Esophagus muscularis mucosa (tissue), 4 donors: ENCODE data around the gene RNF181. TPM values are rescaled to one million over a fixed set of nuclear protein-coding genes. Genes with fewer than 3 reads are reported as not detected.

Experiments used
- DNase-seq: peaks from one replicate; pipeline ENCODE4 v3.0.0-alpha.2; 2017; ENCODE audit errors: extremely low spot score
- H3K27ac ChIP-seq, 4 donors: fragments of 200-600 bp; sonication (generic); replicated peaks in 1 of 4; 1 replicate in 3 of 4; 2 replicates in 1 of 4; pipeline ENCODE4 v1.5.1; 2016 to 2019; ENCODE audit warnings: mild to moderate bottlenecking in 1 of 4
- H3K27me3 ChIP-seq, 4 donors: fragments of 200-600 bp; sonication (generic); one replicate each; pipeline versions ENCODE4 v1.5.1 to v1.6.0; 2016 to 2019
- H3K36me3 ChIP-seq, 4 donors: fragments of 200-600 bp; sonication (generic); one replicate each; pipeline ENCODE4 v1.5.1; 2016 to 2019
- H3K4me1 ChIP-seq, 4 donors: fragments of 200-600 bp; sonication (generic); one replicate each; pipeline ENCODE4 v1.5.1; 2016 to 2019
- H3K4me3 ChIP-seq, 4 donors: fragments of 200-600 bp; sonication (generic); 1 replicate in 2 of 4; 2 replicates in 2 of 4; pipeline ENCODE4 v1.5.1; 2016 to 2019; ENCODE audit warnings: mild to moderate bottlenecking in 4 of 4, moderate library complexity in 1 of 4
- H3K9me3 ChIP-seq, 4 donors: fragments of 200-600 bp; sonication (generic); 1 replicate in 3 of 4; 2 replicates in 1 of 4; pipeline ENCODE4 v1.5.1; 2016 to 2019
- CTCF ChIP-seq, 3 experiments: fragments of 200-600 bp in 2 of 3; fragments of 450-650 bp in 1 of 3; sonication (generic) in 2 of 3; IDR thresholded peaks; one replicate each; pipeline ENCODE4 v1.5.1; 2017 to 2019; ENCODE audit warnings: antibody characterized with exemption in 3 of 3, mild to moderate bottlenecking in 2 of 3, moderate library complexity in 1 of 3
- EP300 ChIP-seq: sonication (generic); formaldehyde crosslinking; IDR thresholded peaks from one replicate; pipeline ENCODE4 v1.6.1; 2017; ENCODE audit warnings: antibody characterized with exemption
- POLR2A ChIP-seq: fragments of 450-650 bp; IDR thresholded peaks from one replicate; pipeline ENCODE4 v1.6.1; 2017; ENCODE audit warnings: antibody characterized with exemption, moderate library complexity, mild to moderate bottlenecking, low read depth
- POLR2AphosphoS5 ChIP-seq, 2 donors: sonication (generic); formaldehyde crosslinking; IDR thresholded peaks; one replicate each; pipeline ENCODE4 v1.6.1; 2017; ENCODE audit warnings: antibody characterized with exemption in 2 of 2
- WGBS: methylation state at CpG from one replicate; pipeline ENCODE4 v1.1.5; 2018; 5-methylcytosine and 5-hydroxymethylcytosine counted together
- intact Hi-C: fragments of 100-400 bp; cut with DNase I; formaldehyde crosslinking; loops from one replicate; pipeline ENCODE4 v1.15.1; 2023
- total RNA-seq, 4 donors: library from RNA; depleted of rRNA; stranded (reverse); fragments of >200 nt; gene quantifications; one replicate each; pipeline versions ENCODE4 v1.1.0 to v1.2.1, GENCODE V29; 2016

The RNF181 gene
- total RNA-seq, 4 donors from 2014 or later: 133 to 142 (median 138) TPM

GRCh38 chr2:85635011-85635410, 39.5 kb downstream of the RNF181 start:
- TF ChIP-seq POLR2AphosphoS5 (IDR thresholded peaks at IDR 0.05) (no peak), EP300 (no peak), CTCF (IDR thresholded peaks at IDR 0.05) (no peak), POLR2A (no peak)
- 75% methylated on average over 8 of the region's 8 CpGs for WGBS

GRCh38 chr2:85635636-85636035, 40.1 kb downstream of the RNF181 start:
- intact Hi-C loops: loop anchor here (5.0 kb wide), 2 partner anchors 72 to 177 kb away; no protein-coding TSS in a partner anchor
- no peak overlapping the region for H3K4me3 ChIP-seq
- peaks cover 0 to 6% (median 1%) of the 10 kb centered on the region in 4 donors for H3K4me1 ChIP-seq
- no peaks in the 10 kb centered on the region for H3K9me3 ChIP-seq
- TF ChIP-seq CTCF (IDR thresholded peaks at IDR 0.05) (no peak), EP300 (no peak)
- no peak for DNase-seq
- H3K27ac ChIP-seq: no peak overlapping the region
- 69% methylated on average over 4 of the region's 4 CpGs for WGBS
- H3K36me3 ChIP-seq: peaks cover 72 to 98% (median 96%) of the 10 kb centered on the region in 4 donors
- no peaks in the 10 kb centered on the region for H3K27me3 ChIP-seq

More at GRCh38 chr2:85635011-85635410, 39.5 kb downstream of the RNF181 start:
- DNase-seq: no peak
- Histone ChIP-seq H3K4me1 (peaks cover 0 to 6% (median 1%) of the 10 kb centered on the region in 4 donors), H3K27ac (no peak overlapping the region), H3K9me3 (no peaks in the 10 kb centered on the region), H3K4me3 (no peak overlapping the region), H3K27me3 (no peaks in the 10 kb centered on the region), H3K36me3 (peaks cover 69 to 98% (median 96%) of the 10 kb centered on the region in 4 donors)
- intact Hi-C loops: loop anchor here (5.0 kb wide), 2 partner anchors 72 to 177 kb away; no protein-coding TSS in a partner anchor

- no peak overlapping the region for H3K4me3 ChIP-seq
- no peaks in the 10 kb centered on the region for H3K9me3 ChIP-seq
- no peak overlapping the region for H3K27ac ChIP-seq
- intact Hi-C loops: no loop called here
- peaks cover 0 to under 1% (median under 1%) of the 10 kb centered on the region in 4 donors for H3K4me1 ChIP-seq
- H3K27me3 ChIP-seq: no peaks in the 10 kb centered on the region
- no peak for DNase-seq
- WGBS: 94% methylated on average over 3 of the region's 3 CpGs
- TF ChIP-seq EP300: no peak
- no peak for TF ChIP-seq POLR2A
- no peak for TF ChIP-seq POLR2AphosphoS5 (IDR thresholded peaks at IDR 0.05)
- TF ChIP-seq CTCF (IDR thresholded peaks at IDR 0.05): no peak
- H3K36me3 ChIP-seq: peaks cover 96 to 100% (median 100%) of the 10 kb centered on the region in 4 donors
Measured at GRCh38 chr2:85642725-85643124, 47.2 kb downstream of the RNF181 start.

GRCh38 chr2:85644909-85645308, 49.4 kb downstream of the RNF181 start:
- Histone ChIP-seq H3K4me1 (peaks cover 0 to 3% (median 1%) of the 10 kb centered on the region in 4 donors), H3K9me3 (no peaks in the 10 kb centered on the region), H3K27me3 (no peaks in the 10 kb centered on the region), H3K27ac (no peak overlapping the region), H3K4me3 (no peak overlapping the region), H3K36me3 (peaks cover 99 to 100% (median 100%) of the 10 kb centered on the region in 4 donors)
- WGBS: 92% methylated on average over 8 of the region's 8 CpGs
- intact Hi-C loops: no loop called here
- TF ChIP-seq CTCF (IDR thresholded peaks at IDR 0.05) (no peak), EP300 (no peak), POLR2A (no peak), POLR2AphosphoS5 (IDR thresholded peaks at IDR 0.05) (no peak)
- DNase-seq: no peak

GRCh38 chr2:85646166-85646565, 50.6 kb downstream of the RNF181 start:
- intact Hi-C loops: no loop called here
- Histone ChIP-seq H3K4me3 (no peak overlapping the region), H3K27ac (no peak overlapping the region), H3K9me3 (no peaks in the 10 kb centered on the region), H3K4me1 (peaks cover 0 to 3% (median 1%) of the 10 kb centered on the region in 4 donors), H3K27me3 (no peaks in the 10 kb centered on the region), H3K36me3 (peaks cover 91 to 100% (median 100%) of the 10 kb centered on the region in 4 donors)
- 88% methylated on average over 2 of the region's 2 CpGs for WGBS
- no peak for DNase-seq
- TF ChIP-seq POLR2A (no peak), CTCF (IDR thresholded peaks at IDR 0.05) (no peak), EP300 (no peak), POLR2AphosphoS5 (IDR thresholded peaks at IDR 0.05) (no peak)
